Mesenteric fat pad (tissue), 1 donor: ENCODE measurements around the gene CAPNS1. TPM values are rescaled to one million over a fixed set of nuclear protein-coding genes. Genes with fewer than 3 reads are reported as not detected.
"Not testable (repeated sequence)": the region's sequence is repeated elsewhere in the genome, so short reads cannot be mapped to it uniquely, and the experiment has no call there.

ENCODE experiments used
- DNase-seq: peaks from one replicate; pipeline ENCODE4 v3.0.0-alpha.2; 2020; ENCODE audit warnings: low spot score
- total RNA-seq: library from RNA; stranded (reverse); fragmentation: NEBNext Ultra II Directional; extraction: Animal tissue kit (Norgen Biotek cat#: 25700); gene quantifications from one replicate; pipeline ENCODE4 v1.2.1, GENCODE V29; 2021
- donor health status: DM: yes; HTN: yes; CAD: no.

The CAPNS1 gene
- total RNA-seq, 1 donor from 2014 or later: 647 TPM

DNA sequence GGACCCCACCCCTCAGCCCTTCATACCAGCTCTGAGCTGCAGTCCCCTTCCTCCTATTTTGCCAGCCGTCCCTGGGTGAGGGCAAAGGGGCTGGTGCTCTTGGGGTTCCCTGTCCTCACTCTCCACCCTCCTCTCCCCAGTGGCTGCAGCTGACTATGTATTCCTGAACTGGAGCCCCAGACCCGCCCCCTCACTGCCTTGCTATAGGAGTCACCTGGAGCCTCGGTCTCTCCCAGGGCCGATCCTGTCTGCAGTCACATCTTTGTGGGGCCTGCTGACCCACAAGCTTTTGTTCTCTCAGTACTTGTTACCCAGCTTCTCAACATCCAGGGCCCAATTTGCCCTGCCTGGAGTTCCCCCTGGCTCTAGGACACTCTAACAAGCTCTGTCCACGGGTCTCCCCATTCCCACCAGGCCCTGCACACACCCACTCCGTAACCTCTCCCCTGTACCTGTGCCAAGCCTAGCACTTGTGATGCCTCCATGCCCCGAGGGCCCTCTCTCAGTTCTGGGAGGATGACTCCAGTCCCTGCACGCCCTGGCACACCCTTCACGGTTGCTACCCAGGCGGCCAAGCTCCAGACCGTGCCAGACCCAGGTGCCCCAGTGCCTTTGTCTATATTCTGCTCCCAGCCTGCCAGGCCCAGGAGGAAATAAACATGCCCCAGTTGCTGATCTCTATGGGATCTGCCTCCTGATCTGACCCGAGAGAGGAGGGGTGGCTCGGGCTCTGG is 10.0 kb downstream of the CAPNS1 start:
- DNase-seq: no peak

DNA sequence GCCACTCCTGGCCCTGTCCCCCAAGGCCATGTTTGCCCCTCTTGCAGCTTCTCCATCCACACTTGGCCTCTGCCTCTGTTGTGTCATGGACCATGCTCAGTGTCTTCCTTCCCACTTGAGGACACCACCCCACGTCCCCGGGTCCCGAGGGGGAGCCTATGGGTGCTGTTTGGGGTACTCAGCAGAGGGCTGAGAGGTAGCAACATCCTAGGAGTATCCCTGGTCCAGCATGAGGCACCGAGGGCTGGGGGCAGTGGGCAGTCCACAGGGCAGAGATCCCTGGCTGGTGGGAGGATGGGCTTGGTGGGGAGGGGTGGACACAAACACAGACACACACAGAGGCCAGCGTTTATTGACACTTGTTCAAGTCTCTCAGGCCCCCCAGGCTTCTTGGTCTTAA is 10.7 kb downstream of the CAPNS1 start:
- no peak for DNase-seq

DNA sequence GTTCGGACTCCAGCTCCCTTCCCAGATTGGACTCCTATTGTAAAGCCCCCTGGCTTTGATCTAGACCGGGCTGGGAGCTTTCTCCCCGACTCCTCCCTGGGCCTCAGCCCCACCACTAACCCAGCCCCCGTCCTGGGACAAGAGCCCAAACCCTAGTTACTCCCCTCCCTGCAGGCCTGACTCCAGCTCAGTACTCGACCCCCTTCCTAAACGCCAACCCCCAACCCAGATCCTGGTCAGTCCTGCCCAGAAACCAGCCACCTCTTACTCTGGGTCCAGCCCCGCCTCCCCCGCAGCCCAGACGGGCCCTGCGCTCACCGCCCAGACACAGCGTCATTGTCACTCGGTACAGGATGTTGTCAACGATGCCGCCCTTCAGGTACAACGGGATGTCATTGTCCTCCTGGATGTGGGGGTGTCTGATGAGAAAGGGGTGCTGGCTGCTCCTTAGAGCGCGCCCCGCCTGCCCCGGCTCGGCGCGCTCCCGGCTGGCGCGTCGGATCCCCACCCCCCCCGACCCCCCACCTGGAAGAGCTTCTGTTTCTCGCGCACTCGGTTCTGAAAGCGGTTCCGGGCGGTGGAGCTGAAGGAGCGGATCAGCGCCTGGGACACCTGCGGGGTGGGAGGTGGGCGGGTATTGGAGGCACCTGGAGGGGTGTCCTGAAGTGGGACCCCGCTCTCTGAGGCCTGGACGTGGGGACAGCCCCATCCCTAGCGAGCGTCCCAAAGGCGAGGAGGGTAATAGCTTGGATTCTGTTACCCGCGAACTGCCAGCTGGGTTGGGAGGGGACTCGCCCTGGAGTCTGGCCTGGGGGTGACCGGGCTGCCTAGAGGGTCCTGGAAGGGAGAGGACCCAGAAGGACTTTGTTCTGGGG is 11.5 kb downstream of the CAPNS1 start:
- DNase-seq: no peak

DNA sequence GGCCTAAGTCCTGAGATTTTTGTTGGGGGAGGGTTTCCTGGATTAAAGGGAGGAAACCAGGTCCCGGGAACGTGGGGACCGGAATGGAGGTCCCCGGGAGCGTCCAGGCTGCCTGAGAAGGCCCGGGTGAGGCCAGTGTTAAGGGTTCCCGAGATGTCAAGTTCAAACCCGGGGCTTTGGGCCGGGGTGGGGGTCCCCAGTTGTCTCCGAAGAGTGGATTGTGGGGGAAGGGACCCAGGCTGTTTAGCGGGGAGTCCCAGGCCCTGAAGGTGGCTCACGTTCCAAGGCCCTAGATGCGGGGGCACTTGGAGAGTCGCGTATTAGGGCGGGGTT is 12.1 kb downstream of the CAPNS1 start:
- no peak for DNase-seq

DNA sequence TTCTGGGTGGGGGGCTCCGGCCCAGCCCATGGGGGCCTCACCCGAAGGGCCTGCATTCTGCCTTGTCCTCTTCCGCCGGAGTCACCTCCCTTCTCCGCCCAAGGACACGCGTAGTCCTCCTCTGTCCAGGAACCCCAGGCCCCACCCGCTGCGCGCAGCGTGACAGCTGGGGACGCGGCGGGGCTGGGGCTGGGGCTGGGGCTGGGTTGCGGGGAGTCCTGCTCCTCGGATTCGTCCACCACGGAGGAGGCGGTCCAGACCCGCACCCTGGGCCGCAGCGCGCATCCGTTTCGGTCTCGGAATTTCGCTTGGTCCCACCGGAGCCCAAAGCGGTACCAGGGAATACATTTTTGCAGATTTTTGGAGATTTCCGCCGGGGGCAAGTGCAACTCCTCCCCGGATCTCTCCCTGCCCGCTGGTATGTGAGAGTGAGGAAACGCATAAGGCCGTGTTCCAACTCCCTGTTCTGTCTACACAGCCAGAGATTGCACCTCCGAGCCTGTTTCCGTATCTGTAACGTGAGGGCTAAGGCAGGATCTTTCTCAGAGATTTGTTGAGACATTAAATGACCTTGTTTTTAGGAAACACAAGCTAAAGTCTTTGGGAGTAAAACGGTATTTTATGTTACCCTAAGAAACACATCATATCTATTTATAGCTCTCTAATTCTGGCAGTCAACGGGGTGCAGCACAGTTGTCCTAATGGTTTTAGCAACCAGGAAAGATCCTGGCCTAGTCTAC is 12.7 kb downstream of the CAPNS1 start, which contains the start of gene COX7A1:
Gene COX7A1 (minus strand): TSS at position 96 of the 740 bp plus-strand sequence. CDS start 40 bp downstream, at position 56.
- no peak for DNase-seq

DNA sequence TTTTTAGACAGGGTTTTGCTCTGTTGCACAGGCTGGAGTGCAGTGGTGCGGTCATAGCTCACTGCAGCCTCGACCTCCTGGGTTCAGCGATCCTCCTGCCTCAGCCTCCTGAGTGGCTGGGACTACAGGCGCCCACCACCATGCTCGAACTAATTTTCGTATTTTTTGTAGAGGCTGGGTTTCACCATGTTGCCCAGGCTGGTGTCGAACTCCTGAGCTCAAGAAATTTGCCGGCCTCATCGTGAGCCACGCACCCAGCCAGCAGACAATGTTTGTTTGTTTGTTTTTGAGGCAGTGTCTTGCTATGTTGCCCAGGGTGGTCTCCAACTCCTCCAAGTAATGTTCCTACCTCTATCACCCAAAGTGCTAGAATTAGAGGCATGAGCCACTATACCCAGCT is 13.3 kb downstream of the CAPNS1 start:
- DNase-seq: no peak

DNA sequence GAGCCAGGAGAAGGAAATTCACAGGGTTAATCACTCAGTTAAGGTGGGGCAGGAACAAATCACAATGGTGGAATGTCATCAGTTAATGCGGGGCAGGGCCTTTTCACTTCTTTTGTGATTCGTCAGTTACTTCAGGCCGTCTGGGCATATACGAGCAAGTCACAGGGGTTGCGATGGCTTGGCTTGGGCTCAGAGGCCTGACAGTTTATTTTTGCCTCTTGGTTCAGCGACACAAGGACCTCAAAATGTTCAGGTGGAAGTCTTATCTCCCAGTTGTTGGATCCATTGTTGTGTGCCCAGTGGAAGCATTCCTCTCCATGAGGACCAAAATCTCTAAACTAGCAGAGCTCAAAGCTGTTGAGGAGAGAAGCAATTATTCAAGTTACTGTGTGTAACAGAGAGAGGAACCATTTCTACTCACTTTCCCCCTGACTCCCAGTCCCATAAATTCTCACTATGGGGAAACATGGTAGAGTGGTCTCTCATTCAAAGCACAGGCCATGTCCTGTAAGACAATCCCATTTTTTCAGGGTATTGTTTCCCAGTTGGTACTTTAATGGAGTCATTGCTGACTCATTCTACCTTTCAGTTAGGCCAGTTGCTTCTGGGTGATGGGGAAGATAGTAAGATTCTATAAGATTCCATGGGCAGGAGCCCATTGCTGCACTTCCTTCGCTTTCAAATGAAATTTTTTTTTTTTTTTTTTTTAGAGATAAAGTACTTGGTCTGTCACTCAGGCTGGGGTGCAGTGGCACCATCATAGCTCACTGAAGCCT is 21.1 kb downstream of the CAPNS1 start:
- DNase-seq: no peak

DNA sequence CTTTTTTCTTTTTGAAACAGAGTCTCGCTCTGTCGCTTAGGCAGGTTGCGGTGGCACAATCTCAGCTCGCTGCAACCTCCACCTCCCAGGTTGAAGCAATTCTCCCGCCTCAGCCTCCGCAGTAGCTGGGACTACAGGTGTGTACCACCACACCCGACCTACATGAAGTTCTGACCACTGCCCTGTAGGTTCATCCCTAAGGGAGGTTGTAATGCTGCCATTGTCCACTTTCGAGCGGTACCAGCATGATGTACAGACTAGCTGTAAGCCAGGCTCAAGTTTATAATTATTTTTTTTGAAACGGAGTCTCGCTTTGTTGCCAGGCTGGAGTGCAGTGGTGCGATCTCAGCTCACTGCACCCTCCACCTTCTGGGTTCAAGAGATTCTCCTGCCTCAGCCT is 23.9 kb downstream of the CAPNS1 start:
- DNase-seq: no peak

DNA sequence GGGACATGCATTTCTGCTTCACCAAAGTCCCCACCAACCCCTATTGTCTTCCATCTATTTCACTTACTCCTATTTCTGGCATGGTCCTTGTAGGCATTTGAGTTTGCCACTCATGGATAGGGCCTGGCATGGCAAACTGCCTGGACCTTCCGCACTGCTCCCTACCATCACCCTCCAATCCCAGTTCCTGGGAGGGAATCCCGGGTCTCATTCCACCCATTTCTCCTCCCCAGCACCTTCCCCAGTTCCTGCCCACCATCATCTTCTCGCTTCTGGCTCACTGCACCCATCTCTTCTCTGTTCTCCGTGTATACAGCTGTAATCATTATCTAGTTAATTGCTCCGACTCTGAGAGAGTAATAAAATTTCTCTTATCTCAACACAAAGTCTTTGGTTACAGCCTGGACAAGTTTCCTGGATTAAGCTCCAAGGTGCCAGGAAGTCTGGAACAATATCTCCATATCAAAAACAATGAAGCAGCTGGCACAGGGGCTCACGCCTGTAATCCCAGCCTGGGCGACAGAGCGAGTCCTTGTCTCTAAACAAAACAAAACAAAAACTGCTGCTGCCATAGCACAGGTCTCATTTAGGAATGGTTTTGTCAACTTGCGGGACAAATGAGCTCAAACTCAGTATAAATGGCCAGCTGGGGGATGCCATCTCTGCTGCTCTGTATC is 29.4 kb downstream of the CAPNS1 start:
- DNase-seq: no peak

DNA sequence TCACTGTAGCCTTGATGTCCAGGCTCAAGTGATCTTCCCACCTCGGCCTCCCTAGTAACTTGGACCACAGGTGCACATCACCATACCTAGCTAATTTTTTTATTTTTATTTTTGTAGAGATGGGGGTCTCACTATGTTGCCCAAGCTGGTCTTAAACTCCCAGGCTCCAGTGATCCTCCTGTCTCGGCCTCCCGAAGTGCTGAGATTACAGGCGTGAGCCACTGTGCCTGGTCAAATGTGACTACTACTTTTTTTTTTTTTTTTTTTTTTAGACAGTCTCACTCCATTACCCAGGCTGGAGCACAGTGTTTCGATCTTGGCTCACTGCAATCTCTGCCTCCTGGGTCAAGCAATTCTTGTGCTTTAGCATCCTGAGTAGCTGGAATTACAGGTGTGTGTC is 33.0 kb downstream of the CAPNS1 start:
- DNase-seq: no peak

DNA sequence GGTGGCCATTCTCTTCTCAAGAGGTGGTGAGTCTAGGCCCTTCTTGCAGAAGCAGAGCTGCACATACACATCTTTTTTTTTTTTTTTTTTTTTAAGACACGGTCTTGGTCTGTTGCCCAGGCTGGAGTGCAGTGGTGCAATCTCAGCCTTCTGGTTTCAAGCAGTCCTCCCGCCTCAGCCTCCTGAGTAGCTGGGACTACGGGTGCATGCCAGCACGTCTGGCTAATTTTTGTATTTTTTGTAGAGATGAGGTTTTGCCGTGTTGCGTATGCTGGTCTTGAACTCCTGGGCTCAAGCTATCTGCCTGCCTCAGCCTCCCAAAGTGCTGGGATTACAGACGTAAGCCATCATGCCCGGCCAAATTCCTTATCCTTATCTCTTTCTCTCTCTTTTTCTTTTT is 34.0 kb downstream of the CAPNS1 start:
- not testable (repeated sequence) for DNase-seq

DNA sequence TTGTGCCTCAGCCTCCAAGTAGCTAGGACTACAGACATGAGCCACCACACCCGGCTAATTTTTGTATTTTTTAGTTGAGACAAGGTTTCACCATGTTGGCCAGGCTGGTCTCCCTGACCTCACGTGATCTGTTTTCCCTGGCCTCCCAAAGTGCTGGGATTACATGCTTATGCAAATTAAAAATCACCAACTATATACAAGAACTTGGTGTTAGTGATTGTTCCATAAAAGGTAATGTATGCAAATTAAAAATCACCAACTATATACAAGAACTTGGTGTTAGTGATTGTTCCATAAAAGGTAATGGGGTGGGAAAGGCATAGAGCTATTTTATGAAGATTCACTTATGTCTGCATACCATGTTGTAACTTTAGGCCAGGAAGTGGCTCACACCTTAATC is 39.2 kb downstream of the CAPNS1 start:
- not testable (repeated sequence) for DNase-seq

DNA sequence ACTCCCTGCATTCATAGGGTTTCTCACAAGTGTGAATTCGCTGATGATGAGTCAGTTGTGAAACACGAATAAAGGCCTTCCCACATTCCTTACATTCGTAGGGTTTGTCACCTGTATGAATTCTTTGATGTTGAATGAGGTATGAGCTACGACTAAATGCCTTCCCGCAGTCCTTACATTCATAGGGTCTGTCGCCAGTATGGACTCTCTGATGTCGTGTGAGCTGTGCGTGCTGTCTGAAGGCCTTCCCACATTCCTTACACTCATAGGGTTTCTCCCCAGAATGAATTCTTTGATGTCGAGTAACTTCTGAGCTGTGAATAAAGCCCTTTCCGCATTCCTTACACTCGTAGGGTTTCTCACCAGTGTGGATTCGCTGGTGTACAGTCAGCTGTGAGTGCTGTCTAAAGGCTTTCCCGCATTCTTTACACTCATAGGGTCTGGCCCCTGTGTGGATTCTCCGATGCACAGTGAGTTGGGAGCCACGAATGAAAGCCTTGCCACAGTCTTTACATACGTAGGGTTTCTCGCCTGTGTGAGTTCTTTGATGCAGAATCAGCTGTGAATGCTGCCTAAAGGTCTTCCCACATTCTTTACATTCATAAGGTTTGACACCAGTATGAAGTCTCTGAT is 42.9 kb downstream of the CAPNS1 start:
- DNase-seq: no peak

DNA sequence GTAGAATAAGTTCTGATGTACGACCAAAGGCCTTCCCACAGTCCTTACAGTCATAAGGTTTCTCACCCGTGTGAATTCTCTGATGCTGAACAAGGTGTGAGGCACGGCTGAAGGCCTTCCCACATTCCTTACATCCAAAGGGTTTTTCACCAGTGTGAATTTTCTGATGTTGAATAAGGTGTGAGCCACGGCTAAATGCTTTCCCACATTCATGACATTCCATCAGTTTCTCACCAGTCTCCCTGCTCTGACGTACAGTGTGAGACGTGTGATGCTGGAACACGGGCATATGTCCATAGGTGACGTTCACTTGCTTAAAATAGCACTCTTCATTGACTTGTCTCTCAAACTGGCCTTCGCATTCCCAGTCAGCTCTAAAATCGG is 43.4 kb downstream of the CAPNS1 start:
- DNase-seq: no peak

DNA sequence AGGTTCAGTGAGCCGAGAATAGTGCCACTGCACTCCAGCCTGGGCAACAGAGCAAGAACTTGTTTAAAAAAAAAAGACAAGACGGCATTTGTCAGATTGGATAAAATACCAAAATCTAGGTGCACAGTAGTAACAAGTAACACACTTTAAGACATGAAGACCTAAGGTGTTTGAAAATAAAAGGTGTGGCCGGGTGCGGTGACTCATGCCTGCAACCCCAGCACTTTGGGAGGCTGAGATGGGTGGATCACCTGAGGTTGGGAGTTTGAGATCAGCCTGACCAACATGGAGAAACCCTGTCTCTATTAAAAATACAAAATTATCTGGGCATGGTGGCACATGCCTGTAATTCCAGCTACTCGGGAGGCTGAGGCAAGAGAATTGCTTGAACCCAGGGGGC is 46.9 kb downstream of the CAPNS1 start:
- not testable (repeated sequence) for DNase-seq

DNA sequence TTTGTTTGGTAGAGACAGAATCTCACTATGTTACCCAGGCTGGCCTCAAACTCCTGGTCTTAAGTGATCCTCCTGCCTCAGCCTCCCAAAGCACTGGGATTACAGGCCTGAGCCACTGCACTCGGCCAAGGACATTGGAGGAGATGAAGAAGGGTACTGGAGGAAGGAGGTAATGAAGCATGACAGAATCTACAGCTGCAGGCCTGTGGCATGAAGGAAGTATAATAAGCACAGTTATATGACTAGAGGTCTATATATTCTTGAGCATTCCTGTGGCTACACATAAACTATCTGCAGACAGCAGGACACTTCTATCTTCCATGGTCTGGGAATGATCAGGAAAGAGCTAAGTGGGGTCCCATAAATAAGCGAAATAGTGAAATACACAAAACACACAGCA is 56.4 kb downstream of the CAPNS1 start:
- no peak for DNase-seq

DNA sequence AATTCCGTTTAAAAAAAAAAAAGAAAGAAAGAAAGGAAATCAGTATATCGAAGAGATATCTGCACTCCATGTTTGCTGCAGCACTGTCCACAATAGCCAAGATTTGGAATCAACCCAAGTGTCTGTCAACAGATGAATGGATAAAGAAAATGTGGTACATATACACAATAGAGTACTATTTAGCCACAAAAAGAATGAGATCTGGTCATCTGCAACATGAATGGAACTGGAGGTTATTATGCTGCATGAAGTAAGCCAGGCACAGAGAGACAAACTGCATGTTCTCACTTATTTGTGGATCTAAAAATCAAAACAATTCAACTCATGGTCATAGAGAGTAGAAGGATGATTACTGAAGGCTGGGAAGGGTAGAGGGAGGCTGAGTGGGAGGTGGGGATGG is 58.3 kb downstream of the CAPNS1 start:
- DNase-seq: no peak
